ENCODE results near the gene CACFD1. TPM values are rescaled to one million over a fixed set of nuclear protein-coding genes. Genes with fewer than 3 reads are reported as not detected.

Gene CACFD1
- total and polyA plus RNA-seq, 3 donors from 2014 or later = 34.7 to 47.9 (median 43.3) TPM

- WGBS, 2 donors = 84% methylated on average over 5 to 19 of the region's 20 CpGs
- DNase-seq = no peak
- no peak overlapping the region for H3K27ac ChIP-seq
- no peak overlapping the region for H3K4me3 ChIP-seq
- TF ChIP-seq CTCF (IDR thresholded peaks at IDR 0.05) (no peak), POLR2A (IDR thresholded peaks at IDR 0.05) (no peak)
- intact Hi-C loops (cut with DNase I; ENCODE audit: low total_unique reads) = no loop called here
- peaks cover 4% of the 10 kb centered on the region for H3K4me1 ChIP-seq
- no peaks in the 10 kb centered on the region for H3K9me3 ChIP-seq
- H3K36me3 ChIP-seq (ENCODE audit: low read depth, missing control alignments) = no peaks in the 10 kb centered on the region
- no peaks in the 10 kb centered on the region for H3K27me3 ChIP-seq
Observed at GRCh38 chr9:133473743-133474142, 14.0 kb downstream of the CACFD1 start.

- TF ChIP-seq POLR2A (IDR thresholded peaks at IDR 0.05) (no peak), CTCF (IDR thresholded peaks at IDR 0.05) (no peak)
- Histone ChIP-seq H3K27me3 (no peaks in the 10 kb centered on the region), H3K4me3 (no peak overlapping the region), H3K36me3 (ENCODE audit: low read depth, missing control alignments) (no peaks in the 10 kb centered on the region), H3K27ac (no peak overlapping the region), H3K9me3 (no peaks in the 10 kb centered on the region), H3K4me1 (peaks cover 4% of the 10 kb centered on the region)
- intact Hi-C loops (cut with DNase I; ENCODE audit: low total_unique reads) = no loop called here
- WGBS, 2 donors = 78 to 88% methylated on average over 3 to 5 of the region's 5 CpGs
- no peak for DNase-seq
Observed at GRCh38 chr9:133474215-133474614, 14.4 kb downstream of the CACFD1 start.

GRCh38 chr9:133474853-133475252 lies 15.1 kb downstream of the CACFD1 start:
- no peaks in the 10 kb centered on the region for H3K27me3 ChIP-seq
- H3K4me3 ChIP-seq = no peak overlapping the region
- no peaks in the 10 kb centered on the region for H3K9me3 ChIP-seq
- no peak for DNase-seq
- no peaks in the 10 kb centered on the region for H3K36me3 ChIP-seq (ENCODE audit: low read depth, missing control alignments)
- WGBS, 2 donors = 75% methylated on average over 19 of the region's 20 CpGs; no CpG with 5 or more reads in 1 of the 2 donors
- no peak overlapping the region for H3K27ac ChIP-seq
- intact Hi-C loops (cut with DNase I; ENCODE audit: low total_unique reads) = no loop called here
- no peak for TF ChIP-seq CTCF (IDR thresholded peaks at IDR 0.05)
- no peak for TF ChIP-seq POLR2A (IDR thresholded peaks at IDR 0.05)
- peaks cover 8% of the 10 kb centered on the region for H3K4me1 ChIP-seq

GRCh38 chr9:133475292-133476012 lies 15.7 kb downstream of the CACFD1 start:
- Histone ChIP-seq H3K27ac (no peak overlapping the region), H3K4me3 (no peak overlapping the region), H3K9me3 (no peaks in the 10 kb centered on the region), H3K4me1 (peaks cover 8% of the 10 kb centered on the region), H3K36me3 (ENCODE audit: low read depth, missing control alignments) (no peaks in the 10 kb centered on the region), H3K27me3 (no peaks in the 10 kb centered on the region)
- DNase-seq = no peak
- WGBS, 2 donors = 77 to 95% methylated on average over 4 to 27 of the region's 27 CpGs
- intact Hi-C loops (cut with DNase I; ENCODE audit: low total_unique reads) = no loop called here
- no peak for TF ChIP-seq CTCF (IDR thresholded peaks at IDR 0.05)
- TF ChIP-seq POLR2A (IDR thresholded peaks at IDR 0.05) = no peak

All from testis (tissue), 3 donors.